HG03097 (cell line): Measurements from ENCODE around the gene CFAP58.
A peak's percentile ranks its signal among the peaks of the same experiment; 100 is the strongest.

ENCODE experiments used
- ATAC-seq: cut with Tn5 transposase; IDR thresholded peaks from one replicate; pipeline ENCODE4 v1.9.1; 2021; ENCODE audit not compliant: unreplicated experiment, low FRiP score

CFAP58 gene

GRCh38 chr10:104353325-104354048 lies at the start of gene CFAP58:
CFAP58 (plus strand) TSS chr10:104353833; CDS start chr10:104353898, 65 bp downstream.
- peak; percentile 62 for ATAC-seq

GRCh38 chr10:104304356-104304745 lies 49.3 kb upstream of the CFAP58 start:
- no peak for ATAC-seq

GRCh38 chr10:104304927-104305326 lies 48.7 kb upstream of the CFAP58 start:
- no peak for ATAC-seq

- no peak for ATAC-seq
Observed at GRCh38 chr10:104306897-104307296, 46.7 kb upstream of the CFAP58 start.

GRCh38 chr10:104307576-104308438 lies 45.8 kb upstream of the CFAP58 start:
- no peak for ATAC-seq

- ATAC-seq, result peak; percentile 73
Observed at GRCh38 chr10:104308439-104308903, 45.2 kb upstream of the CFAP58 start.

- ATAC-seq, result no peak
Observed at GRCh38 chr10:104309980-104310978, 43.4 kb upstream of the CFAP58 start.

- no peak for ATAC-seq
Observed at GRCh38 chr10:104311184-104311720, 42.4 kb upstream of the CFAP58 start.

GRCh38 chr10:104314591-104315485 lies 38.8 kb upstream of the CFAP58 start:
- ATAC-seq, result no peak

- ATAC-seq, result no peak
Observed at GRCh38 chr10:104315486-104315921, 38.1 kb upstream of the CFAP58 start.

- no peak for ATAC-seq
Observed at GRCh38 chr10:104316321-104317099, 37.1 kb upstream of the CFAP58 start.

GRCh38 chr10:104317269-104317710 lies 36.3 kb upstream of the CFAP58 start:
- ATAC-seq, result no peak

GRCh38 chr10:104317726-104318299 lies 35.8 kb upstream of the CFAP58 start:
- no peak for ATAC-seq

GRCh38 chr10:104318326-104318725 lies 35.3 kb upstream of the CFAP58 start:
- ATAC-seq, result no peak

GRCh38 chr10:104318810-104319741 lies 34.6 kb upstream of the CFAP58 start:
- ATAC-seq, result no peak

GRCh38 chr10:104321226-104321625 lies 32.4 kb upstream of the CFAP58 start:
- ATAC-seq, result no peak
